ENCODE results near the gene LUC7L2.

Gene LUC7L2

DNA sequence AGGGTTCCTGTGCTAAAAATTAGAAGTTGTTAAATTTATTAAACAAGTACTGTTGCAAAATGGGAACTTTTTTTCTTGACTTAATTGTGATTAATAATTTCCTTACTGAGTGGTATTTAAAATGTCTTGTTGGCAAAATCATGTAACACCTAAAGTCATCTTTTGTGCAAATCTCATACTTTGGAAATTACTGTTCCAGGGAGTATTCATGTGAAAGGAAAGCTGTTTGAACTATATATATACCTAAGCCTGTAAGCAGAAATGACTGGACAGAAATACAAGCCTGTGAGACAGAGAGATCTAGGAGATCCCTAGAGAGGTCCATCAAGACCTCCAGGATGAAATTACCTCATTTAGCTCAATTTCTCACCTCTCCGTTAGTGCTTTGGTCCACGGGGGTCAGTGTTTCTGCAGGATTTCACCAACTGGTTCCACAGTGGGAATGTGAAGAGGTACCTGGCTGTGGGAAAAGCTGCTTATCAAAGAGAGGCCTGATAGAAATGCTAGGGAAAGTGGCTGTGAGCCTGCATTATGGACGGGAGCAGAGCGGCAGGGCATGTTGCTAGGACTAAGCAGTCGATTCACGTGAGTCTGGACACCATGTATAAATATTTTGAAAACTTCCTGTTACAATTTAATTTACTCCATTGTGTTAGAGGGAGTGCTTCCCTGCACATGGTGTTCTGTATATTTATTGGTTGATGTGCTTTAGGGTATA lies 7.9 kb downstream of the LUC7L2 start:
- no peak overlapping the region for H3K27ac ChIP-seq
- TF ChIP-seq, protein P1, sequence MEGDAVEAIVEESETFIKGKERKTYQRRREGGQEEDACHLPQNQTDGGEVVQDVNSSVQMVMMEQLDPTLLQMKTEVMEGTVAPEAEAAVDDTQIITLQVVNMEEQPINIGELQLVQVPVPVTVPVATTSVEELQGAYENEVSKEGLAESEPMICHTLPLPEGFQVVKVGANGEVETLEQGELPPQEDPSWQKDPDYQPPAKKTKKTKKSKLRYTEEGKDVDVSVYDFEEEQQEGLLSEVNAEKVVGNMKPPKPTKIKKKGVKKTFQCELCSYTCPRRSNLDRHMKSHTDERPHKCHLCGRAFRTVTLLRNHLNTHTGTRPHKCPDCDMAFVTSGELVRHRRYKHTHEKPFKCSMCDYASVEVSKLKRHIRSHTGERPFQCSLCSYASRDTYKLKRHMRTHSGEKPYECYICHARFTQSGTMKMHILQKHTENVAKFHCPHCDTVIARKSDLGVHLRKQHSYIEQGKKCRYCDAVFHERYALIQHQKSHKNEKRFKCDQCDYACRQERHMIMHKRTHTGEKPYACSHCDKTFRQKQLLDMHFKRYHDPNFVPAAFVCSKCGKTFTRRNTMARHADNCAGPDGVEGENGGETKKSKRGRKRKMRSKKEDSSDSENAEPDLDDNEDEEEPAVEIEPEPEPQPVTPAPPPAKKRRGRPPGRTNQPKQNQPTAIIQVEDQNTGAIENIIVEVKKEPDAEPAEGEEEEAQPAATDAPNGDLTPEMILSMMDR (conservative IDR thresholded peaks at IDR 0.05; ENCODE audit: low read depth) = no peak
- CTCF ChIA-PET = interaction anchor here (0.7 kb wide), 1 partner anchor 477 kb away, joined by 3 read pairs; no protein-coding TSS in a partner anchor
- DNase-seq (ENCODE audit: low spot score) = no peak
- POLR2A ChIA-PET (ENCODE audit: low non-redundant PET) = no interaction called here

DNA sequence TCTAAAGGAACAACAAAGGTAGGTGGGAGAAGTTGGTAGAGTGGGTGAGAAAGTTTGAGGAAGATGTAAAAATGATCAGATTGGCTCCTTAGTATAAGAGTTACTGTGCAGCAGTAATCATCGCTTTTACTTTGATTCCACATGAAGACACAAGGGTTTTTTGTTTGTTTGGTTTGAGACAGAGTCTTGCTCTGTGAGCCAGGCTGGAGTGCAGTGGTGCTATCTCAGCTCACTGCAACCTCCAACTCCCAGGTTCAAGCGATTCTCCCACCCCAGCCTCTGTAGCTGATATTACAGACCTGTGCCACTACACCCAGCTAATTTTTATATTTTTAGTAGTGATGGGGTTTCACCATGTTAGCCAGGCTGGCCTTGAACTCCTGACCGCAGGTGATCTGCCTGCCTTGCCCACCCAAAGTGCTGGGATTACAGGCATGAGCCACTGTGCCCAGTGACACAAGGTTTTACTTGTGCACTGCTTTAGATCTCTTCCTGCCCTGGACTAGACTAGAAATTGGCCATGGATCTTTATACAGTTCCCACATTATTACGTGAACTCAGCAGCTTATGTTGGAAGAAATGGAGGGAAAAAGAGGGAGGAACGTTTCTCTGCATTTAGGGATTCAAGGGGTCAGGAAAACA lies 10.7 kb downstream of the LUC7L2 start:
- TF ChIP-seq, protein P1 (conservative IDR thresholded peaks at IDR 0.05; ENCODE audit: low read depth) = no peak
- ChIA-PET CTCF (no interaction called here), POLR2A (ENCODE audit: low non-redundant PET) (no interaction called here)
- no peak overlapping the region for H3K27ac ChIP-seq
- DNase-seq (ENCODE audit: low spot score) = no peak

DNA sequence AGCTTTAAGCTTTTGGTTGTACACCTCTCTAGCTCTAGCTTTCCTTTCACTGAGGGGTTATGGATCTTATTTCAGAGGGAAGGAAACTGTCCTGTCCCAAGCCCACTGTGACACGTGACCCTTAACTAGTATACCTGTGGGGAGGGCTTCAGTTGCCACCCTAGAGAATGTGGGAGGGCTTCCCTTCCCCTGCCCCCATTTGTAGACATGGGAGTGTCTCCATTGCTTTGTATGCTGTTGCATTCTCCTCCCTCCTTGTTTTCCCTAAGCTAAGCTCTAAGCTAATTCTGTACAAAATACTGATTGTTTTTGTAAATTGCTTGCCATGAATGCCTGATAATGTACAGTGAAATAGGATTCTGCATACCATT lies 11.2 kb downstream of the LUC7L2 start:
- ChIA-PET CTCF (no interaction called here), POLR2A (ENCODE audit: low non-redundant PET) (no interaction called here)
- no peak for DNase-seq (ENCODE audit: low spot score)
- TF ChIP-seq, protein P1 (conservative IDR thresholded peaks at IDR 0.05; ENCODE audit: low read depth) = no peak
- H3K27ac ChIP-seq = no peak overlapping the region

DNA sequence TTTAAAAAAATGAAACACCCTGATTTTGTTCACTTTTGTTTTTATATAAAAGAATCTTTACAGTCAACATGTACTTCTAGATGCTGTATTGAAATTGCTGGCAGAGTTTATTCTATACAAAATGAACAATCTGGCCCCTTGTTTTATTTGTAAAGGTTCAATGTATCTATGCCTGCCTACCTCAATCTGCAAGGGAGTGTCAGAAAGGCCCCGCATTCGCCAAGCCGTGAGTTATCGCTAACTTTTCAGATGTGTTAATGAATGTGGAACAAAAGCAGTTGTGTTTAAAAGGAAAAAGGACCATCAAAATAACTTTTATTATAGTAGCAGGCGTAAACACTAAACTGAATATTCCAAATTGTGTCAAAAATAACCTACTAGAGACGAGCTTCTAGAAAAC lies 14.6 kb downstream of the LUC7L2 start:
- ChIA-PET POLR2A (ENCODE audit: low non-redundant PET) (no interaction called here), CTCF (no interaction called here)
- no peak for DNase-seq (ENCODE audit: low spot score)
- TF ChIP-seq, protein P1 (conservative IDR thresholded peaks at IDR 0.05; ENCODE audit: low read depth) = no peak
- H3K27ac ChIP-seq = no peak overlapping the region

DNA sequence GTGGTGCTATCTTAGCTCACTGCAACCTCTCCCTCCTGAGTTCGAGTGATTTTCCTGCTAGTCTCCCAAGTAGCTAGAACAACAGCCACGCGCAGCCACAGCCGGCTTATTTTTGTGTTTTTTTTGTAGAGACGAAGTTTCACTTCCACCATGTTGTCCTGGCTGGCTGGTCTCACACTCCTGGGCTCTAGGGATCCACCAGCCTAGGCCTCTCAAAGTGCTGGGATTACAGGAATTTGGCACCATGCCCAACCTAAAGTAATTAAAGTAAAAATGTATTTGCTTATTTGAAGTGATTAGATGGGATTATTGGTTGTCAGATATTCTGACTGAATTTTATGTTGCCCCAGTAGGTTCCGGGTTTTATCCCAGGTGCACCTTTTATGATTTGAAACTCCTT lies 22.7 kb downstream of the LUC7L2 start:
- CTCF ChIA-PET = no interaction called here
- POLR2A ChIA-PET (ENCODE audit: low non-redundant PET) = no interaction called here
- H3K27ac ChIP-seq = no peak overlapping the region
- no peak for DNase-seq (ENCODE audit: low spot score)
- TF ChIP-seq, protein P1 (conservative IDR thresholded peaks at IDR 0.05; ENCODE audit: low read depth) = no peak

DNA sequence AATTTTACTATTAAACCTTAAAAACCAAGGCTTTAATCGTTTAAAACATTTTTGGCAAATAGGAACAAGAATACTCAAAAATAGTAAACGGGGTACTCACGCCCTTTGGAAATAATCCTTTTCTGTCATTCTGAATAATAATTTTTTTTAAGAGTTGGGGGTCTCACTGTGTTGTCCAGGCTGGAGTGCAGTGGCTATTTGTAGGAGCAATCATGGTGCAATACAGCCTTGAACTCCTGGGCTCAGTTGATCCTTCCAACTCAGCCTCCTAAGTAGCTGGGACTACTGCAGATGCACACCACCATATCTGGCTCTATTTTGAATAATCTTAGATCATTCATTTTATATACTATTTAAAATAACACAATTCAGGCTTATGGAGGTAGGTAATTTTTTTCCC lies 24.9 kb downstream of the LUC7L2 start:
- DNase-seq (ENCODE audit: low spot score) = no peak
- ChIA-PET CTCF (no interaction called here), POLR2A (ENCODE audit: low non-redundant PET) (interaction anchor here (0.6 kb wide), 1 partner anchor 921 kb away, joined by 3 read pairs; no protein-coding TSS in a partner anchor)
- TF ChIP-seq, protein P1 (conservative IDR thresholded peaks at IDR 0.05; ENCODE audit: low read depth) = no peak
- H3K27ac ChIP-seq = no peak overlapping the region

Measured in RWPE1 (cell line).